ENCODE results near the gene DBNL. TPM values are rescaled to one million over a fixed set of nuclear protein-coding genes. Genes with fewer than 3 reads are reported as not detected.

Gene DBNL
- total and polyA plus RNA-seq, 2 of the 13 experiments (the other 11 are each of a cell fraction or from before 2014, with no cell fraction given), result 20.8 to 35.1 TPM

GRCh38 chr7:44082541-44083207 is 38.2 kb downstream of the DBNL start (continued):
- TF ChIP-seq AKNA (CRISPR knock-in tag; IDR thresholded peaks at IDR 0.05; ENCODE audit: borderline replicate concordance) (no peak), ZBTB46 (CRISPR knock-in tag; IDR thresholded peaks at IDR 0.05; ENCODE audit: borderline replicate concordance) (no peak), KDM6A (CRISPR knock-in tag; IDR thresholded peaks at IDR 0.05; ENCODE audit: low read depth) (no peak), ZNF790 (CRISPR knock-in tag; IDR thresholded peaks at IDR 0.05; ENCODE audit: borderline replicate concordance) (0 out of 2 replicates have a peak, but pooled peaks have one; percentile 49), UBTF (CRISPR knock-in tag; IDR thresholded peaks at IDR 0.05) (peak; percentile 70; the same call in 1 of the 2 replicates), HDAC2 (CRISPR knock-in tag; IDR thresholded peaks at IDR 0.05) (peak; percentile 29; the same call in 1 of the 2 replicates), NFE2 (CRISPR knock-in tag; IDR thresholded peaks at IDR 0.05) (no peak), ZNF605 (CRISPR knock-in tag; IDR thresholded peaks at IDR 0.05) (0 out of 2 replicates have a peak, but pooled peaks have one; percentile 4), KDM5A (IDR thresholded peaks at IDR 0.05; ENCODE audit: borderline replicate concordance, low read length) (no peak), NFIB (CRISPR knock-in tag; IDR thresholded peaks at IDR 0.05; ENCODE audit: borderline replicate concordance) (no peak), ZMAT3 (CRISPR knock-in tag; conservative IDR thresholded peaks at IDR 0.05) (no peak), PITX1 (CRISPR knock-in tag; IDR thresholded peaks at IDR 0.05) (0 out of 2 replicates have a peak, but pooled peaks have one; percentile 28), ZNF563 (CRISPR knock-in tag; IDR thresholded peaks at IDR 0.05) (peak; percentile 14; the same call in 1 of the 2 replicates), SNAPC2 (CRISPR knock-in tag; IDR thresholded peaks at IDR 0.05) (no peak), TRAFD1 (CRISPR knock-in tag; IDR thresholded peaks at IDR 0.05; ENCODE audit: borderline replicate concordance) (no peak), SALL1 (CRISPR knock-in tag; IDR thresholded peaks at IDR 0.05) (peak; percentile 56; the same call in 1 of the 2 replicates), FOXP1 (IDR thresholded peaks at IDR 0.05) (no peak), FOXP1 (CRISPR knock-in tag; IDR thresholded peaks at IDR 0.05) (no peak), XBP1 (CRISPR knock-in tag; IDR thresholded peaks at IDR 0.05) (no peak)
